Stomach (tissue), 9 donors: ENCODE measurements around the gene RBFOX1. TPM values are rescaled to one million over a fixed set of nuclear protein-coding genes. Genes with fewer than 3 reads are reported as not detected.

ENCODE experiments used
- DNase-seq, 2 donors: peaks; one replicate each; pipeline versions ENCODE4 v3.0.0 to v3.0.0-alpha.2; 2013 to 2019
- H3K27ac ChIP-seq, 5 donors: fragments of 200-600 bp in 4 of 5; sonication (generic) in 4 of 5; one replicate each; pipeline ENCODE4 v1.5.1; 2013 to 2019; ENCODE audit warnings: mild to moderate bottlenecking in 1 of 5, moderate library complexity in 1 of 5
- H3K27me3 ChIP-seq, 3 donors: fragments of 200-600 bp; sonication (generic); one replicate each; pipeline ENCODE4 v1.5.1; 2017 to 2019; ENCODE audit warnings: mixed run types in 1 of 3
- H3K36me3 ChIP-seq, 4 donors: fragments of 200-600 bp; sonication (generic); 1 replicate in 3 of 4; 2 replicates in 1 of 4; pipeline ENCODE4 v1.5.1; 2016 to 2019
- H3K4me1 ChIP-seq, 4 donors: fragments of 200-600 bp; sonication (generic); one replicate each; pipeline ENCODE4 v1.5.1; 2016 to 2019
- H3K4me3 ChIP-seq, 4 donors: fragments of 200-600 bp; sonication (generic) in 3 of 4; one replicate each; pipeline ENCODE4 v1.5.1; 2016 to 2019; ENCODE audit warnings: mild to moderate bottlenecking in 1 of 4
- H3K9me3 ChIP-seq, 4 donors: fragments of 200-600 bp; sonication (generic); one replicate each; pipeline ENCODE4 v1.5.1; 2016 to 2019
- CTCF ChIP-seq, 7 experiments: fragments of 450-650 bp in 4 of 7; fragments of 200-600 bp in 3 of 7; sonication (generic) in 3 of 7; IDR thresholded peaks; one replicate each; pipeline ENCODE4 v1.5.1; 2016 to 2019; ENCODE audit warnings: antibody characterized with exemption in 7 of 7, control low read depth in 2 of 7, mild to moderate bottlenecking in 1 of 7
- EP300 ChIP-seq: sonication (generic); formaldehyde crosslinking; IDR thresholded peaks from one replicate; pipeline ENCODE4 v1.6.1; 2017; ENCODE audit warnings: antibody characterized with exemption
- POLR2A ChIP-seq, 4 donors: fragments of 450-650 bp; IDR thresholded peaks; one replicate each; pipeline ENCODE4 v1.6.1; 2016; ENCODE audit warnings: antibody characterized with exemption in 4 of 4, control low read depth in 2 of 4, mild to moderate bottlenecking in 1 of 4, moderate library complexity in 1 of 4
- POLR2AphosphoS5 ChIP-seq, 3 donors: sonication (generic); formaldehyde crosslinking; IDR thresholded peaks; one replicate each; pipeline ENCODE4 v1.6.1; 2016; ENCODE audit warnings: antibody characterized with exemption in 3 of 3
- WGBS, 5 donors: extraction: QIAGEN DNeasy Blood & Tissue Kit in 3 of 5; methylation state at CpG; one replicate each; pipeline versions ENCODE4 v1.1.5 to v1.1.7; 2013 to 2018; 5-methylcytosine and 5-hydroxymethylcytosine counted together
- intact Hi-C: fragments of 100-400 bp; cut with DNase I; formaldehyde crosslinking; loops from one replicate; pipeline ENCODE4 v1.15.1; 2023; ENCODE audit warnings: low total_unique reads
- polyA plus RNA-seq, 3 donors: library from polyadenylated mRNA; stranded (reverse); fragments of 200-250 nt; gene quantifications; one replicate each; pipeline ENCODE4 v1.2.3, GENCODE V29; 2013
- total RNA-seq, 5 donors: library from RNA; depleted of rRNA; stranded (reverse); fragments of >200 nt; gene quantifications; one replicate each; pipeline versions ENCODE4 v1.1.0 to v1.2.3, GENCODE V29; 2014 to 2016
- donor health status: healthy with polysubstance abuse.
- donor health status: Bipolar disorder and iron deficiency.
- donor health status: healthy.

The RBFOX1 gene
- total and polyA plus RNA-seq, 8 donors, result 0.03 to 20.9 (median 0.35) TPM; not detected in 4

- WGBS, 5 donors, result 78 to 86% (median 84%) methylated on average over 5 of the region's 5 CpGs
- no peak overlapping the region for H3K27ac ChIP-seq
- intact Hi-C loops, result no loop called here
Observed at GRCh38 chr16:7506363-7506762, 173.7 kb downstream of the RBFOX1 start.

GRCh38 chr16:7508656-7509055, 176.0 kb downstream of the RBFOX1 start:
- TF ChIP-seq POLR2AphosphoS5 (IDR thresholded peaks at IDR 0.05) (no peak), POLR2A (IDR thresholded peaks at IDR 0.05) (no peak), EP300 (no peak), CTCF (IDR thresholded peaks at IDR 0.05) (no peak)
- peaks cover 0 to 3% (median 0%) of the 10 kb centered on the region in 3 donors for H3K27me3 ChIP-seq
- 66 to 79% (median 71%) methylated on average over 3 of the region's 3 CpGs for WGBS, 5 donors
- intact Hi-C loops, result no loop called here
- no peaks in the 10 kb centered on the region for H3K36me3 ChIP-seq
- H3K4me3 ChIP-seq, result no peak overlapping the region
- no peaks in the 10 kb centered on the region for H3K9me3 ChIP-seq
- DNase-seq, result no peak
- no peaks in the 10 kb centered on the region for H3K4me1 ChIP-seq
- H3K27ac ChIP-seq, result no peak overlapping the region

More at GRCh38 chr16:7506363-7506762, 173.7 kb downstream of the RBFOX1 start:
- no peaks in the 10 kb centered on the region for H3K36me3 ChIP-seq
- H3K4me1 ChIP-seq, result no peaks in the 10 kb centered on the region
- DNase-seq, result no peak
- no peak for TF ChIP-seq CTCF (IDR thresholded peaks at IDR 0.05)
- TF ChIP-seq POLR2AphosphoS5 (IDR thresholded peaks at IDR 0.05), result no peak
- no peak for TF ChIP-seq EP300
- TF ChIP-seq POLR2A (IDR thresholded peaks at IDR 0.05), result no peak
- H3K9me3 ChIP-seq, result no peaks in the 10 kb centered on the region
- no peaks in the 10 kb centered on the region for H3K27me3 ChIP-seq
- no peak overlapping the region for H3K4me3 ChIP-seq

GRCh38 chr16:7509963-7510601, 177.4 kb downstream of the RBFOX1 start:
- Histone ChIP-seq H3K9me3 (no peaks in the 10 kb centered on the region), H3K36me3 (no peaks in the 10 kb centered on the region), H3K27ac (no peak overlapping the region), H3K27me3 (peaks cover 0 to 3% (median 0%) of the 10 kb centered on the region in 3 donors), H3K4me3 (no peak overlapping the region), H3K4me1 (no peaks in the 10 kb centered on the region)
- intact Hi-C loops, result no loop called here
- TF ChIP-seq POLR2AphosphoS5 (IDR thresholded peaks at IDR 0.05) (no peak), EP300 (no peak), POLR2A (IDR thresholded peaks at IDR 0.05) (no peak), CTCF (IDR thresholded peaks at IDR 0.05) (no peak)
- 63 to 86% (median 74%) methylated on average over 23 of the region's 23 CpGs for WGBS, 5 donors
- peak in 1 of 2 donors; percentile 2 for DNase-seq

GRCh38 chr16:7511549-7512260, 179.1 kb downstream of the RBFOX1 start:
- no peaks in the 10 kb centered on the region for H3K4me1 ChIP-seq
- H3K36me3 ChIP-seq, result no peaks in the 10 kb centered on the region
- no peak overlapping the region for H3K27ac ChIP-seq
- peaks cover 0 to 3% (median 0%) of the 10 kb centered on the region in 3 donors for H3K27me3 ChIP-seq
- no peaks in the 10 kb centered on the region for H3K9me3 ChIP-seq
- TF ChIP-seq EP300 (no peak), POLR2AphosphoS5 (IDR thresholded peaks at IDR 0.05) (no peak), POLR2A (IDR thresholded peaks at IDR 0.05) (no peak), CTCF (IDR thresholded peaks at IDR 0.05) (no peak)
- H3K4me3 ChIP-seq, result no peak overlapping the region
- WGBS, 5 donors, result 61 to 69% (median 66%) methylated on average over 7 of the region's 7 CpGs
- intact Hi-C loops, result no loop called here
- no peak for DNase-seq
